Epidermal melanocyte (primary cell): ENCODE measurements around the gene ENTREP3.
"Not testable (repeated sequence)": the region's sequence is repeated elsewhere in the genome, so short reads cannot be mapped to it uniquely, and the experiment has no call there.

Experiments used
- DNase-seq: peaks from one replicate; pipeline ENCODE4 v3.0.0; 2011; ENCODE audit warnings: low spot score; ENCODE audit not compliant: insufficient read length

The ENTREP3 gene

GRCh38 chr1:155251566-155251965 is 3.7 kb downstream of the ENTREP3 start:
- DNase-seq, result no peak

- peak; percentile 97 for DNase-seq
Observed at GRCh38 chr1:155250633-155251449, 4.4 kb downstream of the ENTREP3 start.

GRCh38 chr1:155250246-155250632 is 5.0 kb downstream of the ENTREP3 start:
- no peak for DNase-seq

GRCh38 chr1:155247667-155248553 is 7.4 kb downstream of the ENTREP3 start:
- DNase-seq, result no peak

GRCh38 chr1:155246796-155247195 is 8.5 kb downstream of the ENTREP3 start:
- not testable (repeated sequence) for DNase-seq

GRCh38 chr1:155245163-155245524 is 10.1 kb downstream of the ENTREP3 start:
- DNase-seq, result no peak

GRCh38 chr1:155244368-155245162 is 10.7 kb downstream of the ENTREP3 start:
- peak; percentile 94 for DNase-seq

- no peak for DNase-seq
Observed at GRCh38 chr1:155242805-155243358, 12.4 kb downstream of the ENTREP3 start.

- DNase-seq, result no peak
Observed at GRCh38 chr1:155241841-155242264, 13.4 kb downstream of the ENTREP3 start.

- peak; percentile 90 for DNase-seq
Observed at GRCh38 chr1:155241069-155241679, 14.1 kb downstream of the ENTREP3 start.

GRCh38 chr1:155236451-155236850 is 18.8 kb downstream of the ENTREP3 start:
- no peak for DNase-seq

- DNase-seq, result not testable (repeated sequence)
Observed at GRCh38 chr1:155235375-155235774, 19.9 kb downstream of the ENTREP3 start.

- not testable (repeated sequence) for DNase-seq
Observed at GRCh38 chr1:155233502-155233901, 21.8 kb downstream of the ENTREP3 start.

GRCh38 chr1:155232001-155232978 is 23.0 kb downstream of the ENTREP3 start:
- DNase-seq, result not testable (repeated sequence)

- DNase-seq, result not testable (repeated sequence)
Observed at GRCh38 chr1:155231302-155231701, 24.0 kb downstream of the ENTREP3 start.

GRCh38 chr1:155228096-155228427 is 27.2 kb downstream of the ENTREP3 start:
- no peak for DNase-seq

GRCh38 chr1:155227261-155228095 is 27.8 kb downstream of the ENTREP3 start:
- DNase-seq, result peak; percentile 100

- no peak for DNase-seq
Observed at GRCh38 chr1:155226910-155227260, 28.4 kb downstream of the ENTREP3 start.
